ENCODE measurements around the gene MYDGF. TPM values are rescaled to one million over a fixed set of nuclear protein-coding genes. Genes with fewer than 3 reads are reported as not detected.

Gene MYDGF
- 187 and 198 TPM in 2 replicates for total RNA-seq (2014; rRNA removed; shearing (Covaris generic))

DNA sequence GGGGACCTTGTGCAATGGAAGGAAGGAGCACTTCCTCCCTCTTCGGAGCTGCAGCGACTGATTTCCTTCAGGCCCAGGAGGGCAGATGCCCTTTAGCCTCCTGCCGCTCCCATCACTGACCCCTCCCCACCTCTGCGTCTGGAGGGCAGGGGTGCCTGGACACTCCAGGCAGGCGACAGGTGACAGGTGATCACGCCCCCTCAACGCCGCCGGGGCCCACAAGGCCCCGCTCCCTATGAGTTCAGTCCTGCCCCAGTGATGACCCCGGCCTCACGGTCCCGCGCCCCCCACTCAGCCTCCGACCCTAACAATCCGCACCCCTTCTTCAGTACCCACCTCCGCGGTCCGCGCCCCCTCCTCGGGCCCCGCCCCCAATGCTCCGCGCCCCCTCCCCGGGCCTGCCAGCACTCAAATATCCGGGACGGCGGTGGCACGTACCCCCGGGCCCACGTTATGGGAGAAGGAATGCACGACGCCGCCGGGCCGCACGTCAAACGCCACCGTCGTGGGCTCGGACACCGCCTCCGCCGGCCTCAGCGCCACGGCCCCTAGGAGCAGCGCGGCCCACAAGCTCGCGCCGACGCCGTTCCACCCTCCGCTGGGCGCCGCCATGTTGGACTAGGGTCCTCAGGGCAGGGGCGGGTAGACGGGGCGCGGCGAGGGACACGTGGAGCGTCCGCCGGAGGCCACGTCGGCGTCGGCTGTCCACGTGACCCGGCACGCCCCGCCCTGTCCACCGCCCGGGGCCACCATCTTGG is at the start of gene MYDGF:
Gene MYDGF (minus strand): TSS at position 620 of the 758 bp plus-strand sequence. CDS start 8 bp downstream, at position 612.

DNA sequence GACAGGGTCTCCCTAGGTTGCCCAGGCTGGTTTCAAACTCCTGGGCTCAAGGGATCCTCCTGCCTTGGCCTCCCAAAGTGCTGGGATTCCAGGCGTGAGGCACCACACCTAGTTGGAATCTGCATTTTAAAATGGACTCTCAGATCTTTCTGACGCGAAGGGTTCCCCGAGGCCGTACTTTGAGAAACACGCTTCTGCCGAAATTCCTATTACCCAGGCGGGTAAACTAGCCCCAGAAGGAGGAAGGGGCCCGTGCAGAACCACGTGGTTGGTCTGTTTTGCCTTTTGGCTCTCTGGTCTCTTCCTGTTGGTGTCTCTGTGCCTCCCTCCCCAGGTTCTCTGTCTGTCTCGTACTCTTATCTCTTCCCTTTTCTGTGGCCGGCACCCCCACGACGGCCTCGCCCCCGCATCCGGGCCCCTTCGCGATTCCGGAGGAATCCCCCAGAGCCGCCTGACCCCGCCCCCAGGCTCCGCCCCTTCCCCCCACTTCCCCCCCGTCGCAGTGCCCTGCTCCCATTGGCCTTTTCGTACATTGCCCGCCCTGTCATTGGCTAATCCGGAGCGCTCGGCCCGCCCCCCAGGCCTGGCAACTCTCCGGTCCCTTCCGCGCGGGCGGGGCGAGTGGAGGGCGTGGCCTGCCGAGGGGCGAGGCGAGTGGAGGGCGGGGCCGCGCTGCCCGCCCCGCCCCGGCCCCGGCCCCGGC is 31.2 kb downstream of the MYDGF start, which contains the start of gene TNFAIP8L1:
Gene TNFAIP8L1 (plus strand): TSS at position 689 of the 703 bp plus-strand sequence. CDS start 12,354 bp downstream, outside the sequence.

Other genes with a start within 250 kb of the MYDGF start
- 80.4 and 87.6 TPM in 2 replicates for gene UBXN6, start 212.5 kb downstream of the MYDGF start, total RNA-seq (2014; rRNA removed; shearing (Covaris generic))
- gene HDGFL2, start 198.0 kb downstream of the MYDGF start, total RNA-seq (2014; rRNA removed; shearing (Covaris generic)): 75.7 and 79.9 TPM in 2 replicates
- gene PLIN4, start 151.9 kb downstream of the MYDGF start, total RNA-seq (2014; rRNA removed; shearing (Covaris generic)): 3.9 and 4.1 TPM in 2 replicates
- gene PLIN5, start 135.1 kb downstream of the MYDGF start, total RNA-seq (2014; rRNA removed; shearing (Covaris generic)): 0.15 and 1.4 TPM in 2 replicates
- gene LRG1, start 130.3 kb downstream of the MYDGF start, total RNA-seq (2014; rRNA removed; shearing (Covaris generic)): 0.11 TPM in 1 of 2 replicates, not detected in the other
- gene SEMA6B, start 110.7 kb downstream of the MYDGF start, total RNA-seq (2014; rRNA removed; shearing (Covaris generic)): 27.4 and 35.0 TPM in 2 replicates
- 4.6 and 5.2 TPM in 2 replicates for gene TNFAIP8L1, start 30.8 kb downstream of the MYDGF start, total RNA-seq (2014; rRNA removed; shearing (Covaris generic))
- gene DPP9, start 53.5 kb upstream of the MYDGF start, total RNA-seq (2014; rRNA removed; shearing (Covaris generic)): 54.4 and 56.8 TPM in 2 replicates
- gene FEM1A, start 121.4 kb upstream of the MYDGF start, total RNA-seq (2014; rRNA removed; shearing (Covaris generic)): 32.5 and 34.5 TPM in 2 replicates
- 3.3 and 4.8 TPM in 2 replicates for gene TICAM1, start 161.4 kb upstream of the MYDGF start, total RNA-seq (2014; rRNA removed; shearing (Covaris generic))
- 67.7 and 73.4 TPM in 2 replicates for gene PLIN3, start 197.3 kb upstream of the MYDGF start, total RNA-seq (2014; rRNA removed; shearing (Covaris generic))
- gene ARRDC5, start 232.6 kb upstream of the MYDGF start, total RNA-seq (2014; rRNA removed; shearing (Covaris generic)): not detected in 2 replicates
- gene UHRF1, start 239.2 kb upstream of the MYDGF start, total RNA-seq (2014; rRNA removed; shearing (Covaris generic)): 99.7 and 107 TPM in 2 replicates